Adrenal gland (tissue), 5 donors: Measurements from ENCODE around the gene RBPJ.

ENCODE experiments used
- POLR2A ChIP-seq, 2 donors: fragments of 450-650 bp; IDR thresholded peaks; one replicate each; pipeline ENCODE4 v1.6.1; 2017; ENCODE audit warnings: antibody characterized with exemption in 2 of 2, mild to moderate bottlenecking in 2 of 2, moderate library complexity in 1 of 2
- TF ChIP-seq, protein P1 (sequence below), 6 experiments: fragments of 450-650 bp in 4 of 6; fragments of 200-600 bp in 2 of 6; sonication (generic) in 1 of 6; IDR thresholded peaks; 1 replicate in 5 of 6; 2 replicates in 1 of 6; pipeline versions ENCODE4 v1.5.1 to v1.8.0; 2016 to 2021; ENCODE audit warnings: antibody characterized with exemption in 6 of 6, mild to moderate bottlenecking in 2 of 6, moderate library complexity in 1 of 6
- donor health status: DM: no; HTN: no; CAD: no.

DNA sequence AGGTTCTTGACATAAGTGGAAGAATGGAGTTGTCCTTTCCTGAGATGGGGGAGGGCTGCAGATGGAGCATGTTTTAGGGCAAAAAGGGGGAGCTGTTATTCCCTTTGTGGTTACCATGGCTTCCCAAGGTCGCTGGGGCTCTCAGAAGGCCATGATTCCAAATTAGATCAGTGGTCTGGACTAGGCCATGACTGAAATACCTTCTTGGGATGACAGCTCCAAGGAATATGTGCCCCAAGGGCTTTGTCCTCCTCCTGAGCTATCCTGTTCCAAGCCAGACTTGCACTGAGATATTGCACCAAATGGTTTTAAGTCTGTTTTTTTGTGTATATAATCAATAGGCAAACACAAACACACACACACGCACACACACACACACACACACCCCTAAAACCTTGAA is 3.0 kb upstream of the RBPJ start:
- TF ChIP-seq, protein P1, sequence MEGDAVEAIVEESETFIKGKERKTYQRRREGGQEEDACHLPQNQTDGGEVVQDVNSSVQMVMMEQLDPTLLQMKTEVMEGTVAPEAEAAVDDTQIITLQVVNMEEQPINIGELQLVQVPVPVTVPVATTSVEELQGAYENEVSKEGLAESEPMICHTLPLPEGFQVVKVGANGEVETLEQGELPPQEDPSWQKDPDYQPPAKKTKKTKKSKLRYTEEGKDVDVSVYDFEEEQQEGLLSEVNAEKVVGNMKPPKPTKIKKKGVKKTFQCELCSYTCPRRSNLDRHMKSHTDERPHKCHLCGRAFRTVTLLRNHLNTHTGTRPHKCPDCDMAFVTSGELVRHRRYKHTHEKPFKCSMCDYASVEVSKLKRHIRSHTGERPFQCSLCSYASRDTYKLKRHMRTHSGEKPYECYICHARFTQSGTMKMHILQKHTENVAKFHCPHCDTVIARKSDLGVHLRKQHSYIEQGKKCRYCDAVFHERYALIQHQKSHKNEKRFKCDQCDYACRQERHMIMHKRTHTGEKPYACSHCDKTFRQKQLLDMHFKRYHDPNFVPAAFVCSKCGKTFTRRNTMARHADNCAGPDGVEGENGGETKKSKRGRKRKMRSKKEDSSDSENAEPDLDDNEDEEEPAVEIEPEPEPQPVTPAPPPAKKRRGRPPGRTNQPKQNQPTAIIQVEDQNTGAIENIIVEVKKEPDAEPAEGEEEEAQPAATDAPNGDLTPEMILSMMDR (IDR thresholded peaks at IDR 0.05), result no peak
- no peak for TF ChIP-seq POLR2A (IDR thresholded peaks at IDR 0.05)
